HG03439 (cell line): ENCODE measurements around the gene NT5C2.
"Not testable (repeated sequence)": the region's sequence is repeated elsewhere in the genome, so short reads cannot be mapped to it uniquely, and the experiment has no call there.

Experiments used
- ATAC-seq: cut with Tn5 transposase; IDR thresholded peaks from one replicate; pipeline ENCODE4 v1.9.1; 2021; ENCODE audit warnings: mild to moderate bottlenecking, moderate library complexity; ENCODE audit not compliant: unreplicated experiment

The NT5C2 gene

GRCh38 chr10:103202319-103202718 is 9.2 kb upstream of the NT5C2 start:
- ATAC-seq = no peak

- no peak for ATAC-seq
Observed at GRCh38 chr10:103199488-103199887, 6.4 kb upstream of the NT5C2 start.

- ATAC-seq = no peak
Observed at GRCh38 chr10:103198648-103199047, 5.6 kb upstream of the NT5C2 start.

GRCh38 chr10:103197903-103198302 is 4.8 kb upstream of the NT5C2 start:
- ATAC-seq = no peak

- ATAC-seq = no peak
Observed at GRCh38 chr10:103197174-103197573, 4.1 kb upstream of the NT5C2 start.

- no peak for ATAC-seq
Observed at GRCh38 chr10:103196516-103196915, 3.4 kb upstream of the NT5C2 start.

GRCh38 chr10:103193820-103194529 is 903 bp upstream of the NT5C2 start:
- ATAC-seq = no peak

GRCh38 chr10:103192451-103193106 is 493 bp downstream of the NT5C2 start:
- ATAC-seq = peak; percentile 54

- ATAC-seq = no peak
Observed at GRCh38 chr10:103192089-103192450, 1.0 kb downstream of the NT5C2 start.

GRCh38 chr10:103191198-103191597 is 1.9 kb downstream of the NT5C2 start:
- ATAC-seq = not testable (repeated sequence)

- no peak for ATAC-seq
Observed at GRCh38 chr10:103188853-103189252, 4.2 kb downstream of the NT5C2 start.

- ATAC-seq = no peak
Observed at GRCh38 chr10:103186128-103186527, 6.9 kb downstream of the NT5C2 start.

- ATAC-seq = no peak
Observed at GRCh38 chr10:103184615-103185014, 8.5 kb downstream of the NT5C2 start.

GRCh38 chr10:103183991-103184451 is 9.1 kb downstream of the NT5C2 start:
- ATAC-seq = not testable (repeated sequence)

- no peak for ATAC-seq
Observed at GRCh38 chr10:103181244-103181643, 11.8 kb downstream of the NT5C2 start.

GRCh38 chr10:103180491-103180890 is 12.6 kb downstream of the NT5C2 start:
- no peak for ATAC-seq

- ATAC-seq = no peak
Observed at GRCh38 chr10:103177123-103177522, 15.9 kb downstream of the NT5C2 start.

GRCh38 chr10:103175580-103176285 is 17.3 kb downstream of the NT5C2 start:
- ATAC-seq = no peak

GRCh38 chr10:103174324-103174723 is 18.7 kb downstream of the NT5C2 start:
- ATAC-seq = not testable (repeated sequence)

GRCh38 chr10:103171278-103171677 is 21.8 kb downstream of the NT5C2 start:
- ATAC-seq = no peak

GRCh38 chr10:103168438-103168837 is 24.6 kb downstream of the NT5C2 start:
- no peak for ATAC-seq

- not testable (repeated sequence) for ATAC-seq
Observed at GRCh38 chr10:103167554-103167953, 25.5 kb downstream of the NT5C2 start.
